ENCODE measurements around the gene NT5C2.
A peak's percentile ranks its signal among the peaks of the same experiment; 100 is the strongest.
"Not testable (repeated sequence)": the region's sequence is repeated elsewhere in the genome, so short reads cannot be mapped to it uniquely, and the experiment has no call there.

Gene NT5C2

GRCh38 chr10:103193107-103193819 lies at the start of gene NT5C2:
Gene NT5C2 (minus strand): TSS chr10:103193272. CDS start chr10:103174958, 18,314 bp downstream.
- DNase-seq = peak; percentile 85 to 90

- no peak for DNase-seq
Measured at GRCh38 chr10:103241262-103242011, 48.4 kb upstream of the NT5C2 start.

- DNase-seq = no peak
Measured at GRCh38 chr10:103238506-103239252, 45.6 kb upstream of the NT5C2 start.

DNA sequence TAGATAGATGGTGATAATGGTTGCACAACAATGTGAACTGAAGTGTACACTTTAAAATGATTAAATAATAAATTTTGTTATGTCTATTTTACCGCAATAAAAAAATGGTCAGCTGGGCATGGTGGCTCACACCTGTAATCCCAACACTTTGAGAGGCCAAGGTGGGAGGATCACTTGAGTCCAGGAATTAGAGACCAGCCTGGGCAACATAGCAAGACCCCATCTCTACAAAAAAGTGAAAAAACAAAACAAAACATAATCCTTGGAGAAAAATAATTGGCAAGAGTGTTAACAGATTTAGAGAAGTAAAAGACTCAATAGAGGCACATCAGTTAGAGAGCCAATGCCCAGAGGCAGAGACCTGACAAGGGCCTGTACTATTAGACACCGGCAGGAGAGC lies 42.7 kb upstream of the NT5C2 start:
- no peak for DNase-seq

DNA sequence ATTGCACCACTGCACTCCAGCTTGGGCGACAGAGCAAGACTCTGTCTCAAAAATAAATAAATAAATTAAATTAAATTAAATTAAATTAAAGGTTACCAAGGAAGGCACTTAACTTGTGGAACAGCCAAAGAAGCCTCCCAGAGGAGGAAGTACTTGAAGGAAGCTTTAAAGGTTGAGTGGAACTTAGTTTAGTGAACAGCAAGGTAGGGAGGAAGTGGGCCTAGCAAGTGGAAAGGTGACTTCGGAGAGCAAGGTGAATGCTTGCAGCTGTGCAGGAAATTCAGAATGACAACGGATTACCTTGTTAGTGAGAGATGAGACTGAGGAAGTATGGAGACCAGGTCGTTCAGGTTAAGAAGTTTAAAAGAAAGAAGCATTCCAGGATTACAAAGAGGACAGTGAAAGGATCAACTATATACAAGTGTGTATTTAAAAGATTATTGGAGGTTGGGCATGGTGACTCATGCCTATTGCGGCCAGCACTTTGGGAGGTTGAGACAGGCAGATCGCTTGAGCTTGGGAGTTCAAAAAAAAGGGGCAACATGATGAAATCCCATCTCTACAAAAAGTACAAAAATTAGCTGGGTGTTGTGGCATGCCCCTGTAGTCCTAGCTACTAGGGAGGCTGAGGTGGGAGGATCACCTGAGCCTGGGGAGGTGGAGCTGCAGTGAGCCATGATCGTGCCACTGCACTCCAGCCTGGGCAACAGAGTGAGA lies 39.9 kb upstream of the NT5C2 start:
- no peak for DNase-seq

DNA sequence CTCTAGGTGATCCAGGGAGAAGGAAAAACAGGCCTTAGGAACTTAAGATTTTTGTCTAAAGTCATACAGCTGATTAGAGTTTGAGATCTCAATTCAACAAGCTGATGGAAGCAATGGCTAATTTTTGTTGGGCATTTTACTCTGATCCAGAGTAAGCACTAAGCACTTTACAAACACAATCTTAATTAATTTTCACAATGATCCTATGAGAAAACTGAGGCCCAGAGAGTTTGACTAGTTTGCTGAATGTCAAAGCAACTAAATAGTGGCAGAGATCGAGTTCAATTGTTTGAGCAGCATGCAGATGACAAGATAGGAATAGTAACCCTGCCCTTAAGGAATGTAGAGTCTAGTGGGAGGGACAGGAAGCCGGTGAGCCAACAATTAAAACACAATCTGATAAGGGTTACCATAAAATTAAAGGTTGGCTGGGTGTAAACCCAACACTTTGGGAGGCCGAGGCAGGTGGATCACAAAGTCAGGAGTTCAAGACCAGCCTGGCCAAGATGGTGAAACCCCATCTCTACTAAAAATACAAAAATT lies 39.1 kb upstream of the NT5C2 start:
- DNase-seq = no peak

- no peak for DNase-seq
Measured at GRCh38 chr10:103231047-103231551, 38.0 kb upstream of the NT5C2 start.

GRCh38 chr10:103227416-103227815 lies 34.3 kb upstream of the NT5C2 start:
- no peak for DNase-seq

DNA sequence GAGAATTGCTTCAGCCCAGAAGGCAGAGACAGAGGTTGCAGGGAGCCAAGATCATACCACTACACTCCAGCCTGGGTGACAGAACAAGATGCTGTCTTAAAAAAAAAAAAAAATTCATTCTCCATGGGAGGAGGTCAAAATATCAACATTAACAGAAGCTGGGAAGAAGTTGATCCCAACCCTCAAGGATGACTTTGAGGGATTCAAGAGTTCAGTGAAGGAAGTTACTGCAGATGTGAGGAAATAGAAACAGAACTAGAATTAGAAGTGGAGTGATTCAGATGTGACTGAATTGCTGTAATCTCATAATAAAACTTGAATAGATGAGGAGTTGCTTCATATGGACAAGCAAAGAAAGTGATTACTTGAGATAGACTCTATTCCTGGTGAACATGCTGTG lies 32.9 kb upstream of the NT5C2 start:
- no peak for DNase-seq

DNA sequence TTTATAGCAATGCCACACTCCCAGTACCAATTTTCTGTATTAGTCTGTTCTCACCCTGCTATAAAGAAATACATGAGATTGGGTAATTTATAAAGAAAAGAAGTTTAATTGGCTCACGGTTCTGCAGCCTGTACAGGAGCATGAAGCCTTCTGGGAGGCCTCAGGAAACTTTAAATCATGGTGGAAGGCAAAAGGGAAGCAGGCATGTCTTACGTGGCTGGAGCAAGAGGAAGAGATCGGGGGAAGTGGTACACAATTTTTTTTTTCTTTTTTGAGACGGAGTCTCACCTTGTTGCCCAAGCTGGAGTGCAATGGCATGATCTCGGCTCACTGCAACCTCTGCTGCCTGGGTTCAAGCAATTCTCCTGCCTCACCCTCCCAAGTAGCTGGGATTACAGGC lies 31.6 kb upstream of the NT5C2 start:
- not testable (repeated sequence) for DNase-seq

GRCh38 chr10:103224133-103224532 lies 31.1 kb upstream of the NT5C2 start:
- no peak for DNase-seq

DNA sequence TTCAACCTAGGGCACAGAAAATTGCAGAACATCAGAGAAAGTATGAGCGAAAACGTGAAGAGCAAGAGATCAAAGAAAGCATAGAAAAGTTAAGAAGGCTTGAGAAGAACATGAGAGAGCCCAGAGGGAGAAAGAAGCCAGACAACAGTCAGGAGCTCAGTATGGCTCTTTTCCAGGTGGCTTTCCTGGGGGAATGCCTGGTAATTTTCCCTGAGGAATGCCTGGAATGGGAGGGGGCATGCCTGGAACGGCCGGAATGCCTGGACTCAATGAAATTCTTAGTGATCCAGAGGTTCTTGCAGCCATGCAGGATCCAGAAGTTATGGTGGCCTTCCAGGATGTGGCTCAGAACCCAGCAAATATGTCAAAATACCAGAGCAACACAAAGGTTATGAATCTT lies 23.3 kb upstream of the NT5C2 start:
- not testable (repeated sequence) for DNase-seq

GRCh38 chr10:103215601-103216000 lies 22.5 kb upstream of the NT5C2 start:
- DNase-seq = no peak

DNA sequence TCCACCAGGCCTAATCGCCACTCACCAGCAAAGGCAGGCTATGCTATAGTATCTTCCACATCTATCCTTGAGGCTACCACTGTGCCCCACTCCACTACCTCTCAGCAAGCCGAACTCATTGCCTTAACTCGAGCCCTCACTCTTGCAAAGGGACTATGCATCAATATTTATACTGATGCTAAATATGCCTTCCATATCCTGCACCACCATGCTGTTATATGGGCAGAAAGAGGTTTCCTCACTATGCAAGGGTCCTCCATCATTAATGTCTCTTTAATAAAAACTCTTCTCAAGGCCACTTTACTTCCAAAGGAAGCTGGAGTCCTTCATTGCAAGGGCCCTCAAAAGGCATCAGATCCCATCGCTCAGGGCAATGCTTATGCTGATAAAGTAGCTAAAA lies 17.2 kb upstream of the NT5C2 start:
- not testable (repeated sequence) for DNase-seq

DNA sequence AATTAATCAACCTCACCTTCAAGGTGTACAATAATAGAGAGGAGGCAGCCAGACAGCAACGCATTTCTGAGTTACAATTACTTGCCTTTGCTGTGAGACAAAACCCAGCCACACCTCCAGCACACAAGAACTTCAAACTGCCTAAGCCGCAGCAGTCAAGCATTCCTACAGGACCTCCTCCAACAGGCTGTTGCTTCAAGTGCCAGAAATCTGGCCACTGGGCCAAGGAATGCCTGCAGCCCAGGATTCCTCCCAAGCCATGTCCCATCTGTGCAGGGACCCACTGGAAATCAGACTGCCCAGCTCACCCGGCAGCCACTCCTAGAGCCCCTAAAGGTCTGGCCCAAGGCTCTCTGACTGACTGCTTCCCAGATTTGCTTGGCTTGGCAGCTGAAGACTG lies 14.6 kb upstream of the NT5C2 start:
- not testable (repeated sequence) for DNase-seq

- no peak for DNase-seq
Measured at GRCh38 chr10:103207141-103207540, 14.1 kb upstream of the NT5C2 start.

- DNase-seq = not testable (repeated sequence)
Measured at GRCh38 chr10:103206715-103207114, 13.6 kb upstream of the NT5C2 start.

GRCh38 chr10:103205401-103205800 lies 12.3 kb upstream of the NT5C2 start:
- DNase-seq = not testable (repeated sequence)

DNA sequence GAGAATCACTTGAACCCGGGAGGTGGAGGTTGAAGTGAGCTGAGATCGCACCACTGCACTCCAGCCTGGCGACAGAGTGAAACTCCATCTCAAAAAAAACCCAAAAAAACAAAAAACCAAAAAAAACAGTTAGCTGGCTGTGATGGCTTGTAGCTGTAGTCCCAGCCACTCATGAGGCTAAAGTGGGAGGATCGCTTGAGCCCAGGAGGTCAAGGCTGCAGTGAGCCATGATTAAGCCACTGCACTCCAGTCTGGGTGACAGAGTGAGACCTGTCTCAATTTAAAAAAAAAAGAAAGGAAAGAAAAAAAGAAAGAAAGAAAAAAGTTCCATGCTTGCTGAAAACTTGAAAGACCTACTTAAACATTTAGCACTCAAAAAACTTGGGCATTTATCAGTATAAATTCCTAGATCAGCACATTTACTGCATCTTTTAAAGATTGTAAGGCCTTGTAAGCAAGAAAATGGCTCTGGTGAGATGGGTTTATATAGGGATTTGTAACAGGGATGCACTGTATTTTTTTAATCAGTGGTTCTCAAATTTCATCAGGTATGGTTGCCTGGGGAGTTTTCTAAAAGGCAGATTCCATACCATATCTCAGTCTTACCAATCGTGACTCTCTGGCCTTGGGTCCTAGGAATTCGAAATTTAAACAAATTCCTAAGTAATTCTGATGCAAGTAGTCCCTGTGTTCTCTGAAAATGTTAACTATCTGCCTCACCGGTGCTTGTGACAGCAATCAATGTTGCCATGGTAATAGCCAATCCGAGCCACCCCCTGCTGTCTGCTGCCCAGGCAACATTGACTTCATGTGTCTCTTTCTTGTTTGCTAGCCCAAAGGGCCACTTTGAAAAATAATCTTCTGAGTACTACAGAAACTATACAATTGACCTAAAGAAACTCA lies 11.5 kb upstream of the NT5C2 start:
- DNase-seq = no peak

GRCh38 chr10:103203466-103203865 lies 10.4 kb upstream of the NT5C2 start:
- no peak for DNase-seq

DNA sequence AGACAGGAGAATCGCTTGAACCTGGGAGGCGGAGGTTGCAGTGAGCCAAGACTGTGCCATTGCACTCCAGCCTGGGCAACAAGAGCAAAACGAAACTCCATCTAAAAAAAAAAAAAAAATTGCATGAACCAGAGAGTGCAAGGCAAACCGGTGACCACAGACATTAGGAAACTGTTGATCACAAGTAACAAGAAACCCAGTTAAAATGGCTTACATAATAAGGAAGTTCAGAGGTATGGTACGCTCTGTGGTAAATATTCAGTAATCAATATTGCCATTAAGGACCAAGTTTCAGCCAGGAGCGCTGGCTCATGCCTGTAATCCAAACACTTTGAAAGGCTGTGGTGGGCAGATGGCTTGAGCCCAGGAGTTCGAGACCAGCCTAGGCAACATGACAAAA lies 9.2 kb upstream of the NT5C2 start:
- no peak for DNase-seq
